Measurements from ENCODE around the gene SLCO2A1.

Gene SLCO2A1

GRCh38 chr3:133987136-133987535 is 42.6 kb downstream of the SLCO2A1 start:
- Histone ChIP-seq H3K9me3 (ENCODE audit: low read length) (peaks cover 2% of the 10 kb centered on the region), H2AFZ (ENCODE audit: low read depth, low read length) (no peak overlapping the region), H3K27me3 (ENCODE audit: insufficient read depth, low read length) (peaks cover 10% of the 10 kb centered on the region), H3K4me1 (ENCODE audit: insufficient read depth, low read length) (no peaks in the 10 kb centered on the region), H3K4me3 (ENCODE audit: low read length) (no peak overlapping the region), H3K36me3 (ENCODE audit: insufficient read depth, low read length) (no peaks in the 10 kb centered on the region)

GRCh38 chr3:133986311-133986710 is 43.4 kb downstream of the SLCO2A1 start:
- Histone ChIP-seq H3K36me3 (ENCODE audit: insufficient read depth, low read length) (no peaks in the 10 kb centered on the region), H3K4me3 (ENCODE audit: low read length) (no peak overlapping the region), H3K9me3 (ENCODE audit: low read length) (peaks cover 2% of the 10 kb centered on the region), H2AFZ (ENCODE audit: low read depth, low read length) (no peak overlapping the region), H3K4me1 (ENCODE audit: insufficient read depth, low read length) (no peaks in the 10 kb centered on the region), H3K27me3 (ENCODE audit: insufficient read depth, low read length) (peaks cover 10% of the 10 kb centered on the region)

- Histone ChIP-seq H3K4me3 (ENCODE audit: low read length) (no peak overlapping the region), H3K4me1 (ENCODE audit: insufficient read depth, low read length) (no peaks in the 10 kb centered on the region), H3K27me3 (ENCODE audit: insufficient read depth, low read length) (peaks cover 9% of the 10 kb centered on the region)
Observed at GRCh38 chr3:133984975-133985374, 44.8 kb downstream of the SLCO2A1 start.

GRCh38 chr3:133983576-133984560 is 45.9 kb downstream of the SLCO2A1 start:
- H3K4me1 ChIP-seq (ENCODE audit: insufficient read depth, low read length): no peaks in the 10 kb centered on the region
- H3K36me3 ChIP-seq (ENCODE audit: insufficient read depth, low read length): no peaks in the 10 kb centered on the region
- no peak overlapping the region for H2AFZ ChIP-seq (ENCODE audit: low read depth, low read length)

More at GRCh38 chr3:133984975-133985374, 44.8 kb downstream of the SLCO2A1 start:
- Histone ChIP-seq H3K9me3 (ENCODE audit: low read length) (peaks cover 2% of the 10 kb centered on the region), H3K36me3 (ENCODE audit: insufficient read depth, low read length) (no peaks in the 10 kb centered on the region), H2AFZ (ENCODE audit: low read depth, low read length) (no peak overlapping the region)

GRCh38 chr3:133983126-133983525 is 46.6 kb downstream of the SLCO2A1 start:
- H3K36me3 ChIP-seq (ENCODE audit: insufficient read depth, low read length): no peaks in the 10 kb centered on the region
- no peaks in the 10 kb centered on the region for H3K4me1 ChIP-seq (ENCODE audit: insufficient read depth, low read length)
- H3K4me3 ChIP-seq (ENCODE audit: low read length): no peak overlapping the region
- peaks cover 3% of the 10 kb centered on the region for H3K27me3 ChIP-seq (ENCODE audit: insufficient read depth, low read length)
- H3K9me3 ChIP-seq (ENCODE audit: low read length): peaks cover 2% of the 10 kb centered on the region
- H2AFZ ChIP-seq (ENCODE audit: low read depth, low read length): no peak overlapping the region

More at GRCh38 chr3:133983576-133984560, 45.9 kb downstream of the SLCO2A1 start:
- Histone ChIP-seq H3K4me3 (ENCODE audit: low read length) (no peak overlapping the region), H3K9me3 (ENCODE audit: low read length) (peaks cover 2% of the 10 kb centered on the region), H3K27me3 (ENCODE audit: insufficient read depth, low read length) (peaks cover 8% of the 10 kb centered on the region)

- H3K36me3 ChIP-seq (ENCODE audit: insufficient read depth, low read length): no peaks in the 10 kb centered on the region
- no peak overlapping the region for H2AFZ ChIP-seq (ENCODE audit: low read depth, low read length)
- peaks cover 2% of the 10 kb centered on the region for H3K9me3 ChIP-seq (ENCODE audit: low read length)
- H3K4me1 ChIP-seq (ENCODE audit: insufficient read depth, low read length): no peaks in the 10 kb centered on the region
- peaks cover 2% of the 10 kb centered on the region for H3K27me3 ChIP-seq (ENCODE audit: insufficient read depth, low read length)
- H3K4me3 ChIP-seq (ENCODE audit: low read length): no peak overlapping the region
Observed at GRCh38 chr3:133980550-133980949, 49.2 kb downstream of the SLCO2A1 start.

- Histone ChIP-seq H3K36me3 (ENCODE audit: insufficient read depth, low read length) (no peaks in the 10 kb centered on the region), H3K4me3 (ENCODE audit: low read length) (no peak overlapping the region), H3K27me3 (ENCODE audit: insufficient read depth, low read length) (peaks cover 2% of the 10 kb centered on the region), H3K4me1 (ENCODE audit: insufficient read depth, low read length) (no peaks in the 10 kb centered on the region), H3K9me3 (ENCODE audit: low read length) (peaks cover 2% of the 10 kb centered on the region), H2AFZ (ENCODE audit: low read depth, low read length) (no peak overlapping the region)
Observed at GRCh38 chr3:133980035-133980434, 49.7 kb downstream of the SLCO2A1 start.

GRCh38 chr3:133979553-133979952 is 50.2 kb downstream of the SLCO2A1 start:
- no peaks in the 10 kb centered on the region for H3K4me1 ChIP-seq (ENCODE audit: insufficient read depth, low read length)
- H3K4me3 ChIP-seq (ENCODE audit: low read length): no peak overlapping the region
- peaks cover 2% of the 10 kb centered on the region for H3K27me3 ChIP-seq (ENCODE audit: insufficient read depth, low read length)
- no peaks in the 10 kb centered on the region for H3K36me3 ChIP-seq (ENCODE audit: insufficient read depth, low read length)
- no peak overlapping the region for H2AFZ ChIP-seq (ENCODE audit: low read depth, low read length)
- H3K9me3 ChIP-seq (ENCODE audit: low read length): peaks cover 2% of the 10 kb centered on the region

GRCh38 chr3:133977568-133977967 is 52.2 kb downstream of the SLCO2A1 start:
- Histone ChIP-seq H3K4me3 (ENCODE audit: low read length) (no peak overlapping the region), H3K9me3 (ENCODE audit: low read length) (no peaks in the 10 kb centered on the region), H3K36me3 (ENCODE audit: insufficient read depth, low read length) (no peaks in the 10 kb centered on the region), H3K27me3 (ENCODE audit: insufficient read depth, low read length) (no peaks in the 10 kb centered on the region), H3K4me1 (ENCODE audit: insufficient read depth, low read length) (no peaks in the 10 kb centered on the region), H2AFZ (ENCODE audit: low read depth, low read length) (no peak overlapping the region)

GRCh38 chr3:133973249-133973980 is 56.3 kb downstream of the SLCO2A1 start:
- H3K36me3 ChIP-seq (ENCODE audit: insufficient read depth, low read length): no peaks in the 10 kb centered on the region

GRCh38 chr3:133972156-133972555 is 57.6 kb downstream of the SLCO2A1 start:
- no peaks in the 10 kb centered on the region for H3K36me3 ChIP-seq (ENCODE audit: insufficient read depth, low read length)
- H2AFZ ChIP-seq (ENCODE audit: low read depth, low read length): no peak overlapping the region
- H3K4me1 ChIP-seq (ENCODE audit: insufficient read depth, low read length): no peaks in the 10 kb centered on the region
- H3K4me3 ChIP-seq (ENCODE audit: low read length): no peak overlapping the region
- H3K9me3 ChIP-seq (ENCODE audit: low read length): no peaks in the 10 kb centered on the region
- H3K27me3 ChIP-seq (ENCODE audit: insufficient read depth, low read length): no peaks in the 10 kb centered on the region

More at GRCh38 chr3:133973249-133973980, 56.3 kb downstream of the SLCO2A1 start:
- Histone ChIP-seq H3K4me3 (ENCODE audit: low read length) (no peak overlapping the region), H2AFZ (ENCODE audit: low read depth, low read length) (no peak overlapping the region), H3K9me3 (ENCODE audit: low read length) (no peaks in the 10 kb centered on the region), H3K27me3 (ENCODE audit: insufficient read depth, low read length) (no peaks in the 10 kb centered on the region), H3K4me1 (ENCODE audit: insufficient read depth, low read length) (no peaks in the 10 kb centered on the region)

GRCh38 chr3:133970916-133971315 is 58.8 kb downstream of the SLCO2A1 start:
- Histone ChIP-seq H2AFZ (ENCODE audit: low read depth, low read length) (no peak overlapping the region), H3K4me1 (ENCODE audit: insufficient read depth, low read length) (no peaks in the 10 kb centered on the region), H3K36me3 (ENCODE audit: insufficient read depth, low read length) (no peaks in the 10 kb centered on the region), H3K4me3 (ENCODE audit: low read length) (no peak overlapping the region), H3K9me3 (ENCODE audit: low read length) (no peaks in the 10 kb centered on the region), H3K27me3 (ENCODE audit: insufficient read depth, low read length) (no peaks in the 10 kb centered on the region)

- Histone ChIP-seq H3K27me3 (ENCODE audit: insufficient read depth, low read length) (no peaks in the 10 kb centered on the region), H2AFZ (ENCODE audit: low read depth, low read length) (no peak overlapping the region), H3K4me1 (ENCODE audit: insufficient read depth, low read length) (no peaks in the 10 kb centered on the region), H3K9me3 (ENCODE audit: low read length) (no peaks in the 10 kb centered on the region), H3K36me3 (ENCODE audit: insufficient read depth, low read length) (no peaks in the 10 kb centered on the region), H3K4me3 (ENCODE audit: low read length) (no peak overlapping the region)
Observed at GRCh38 chr3:133970339-133970738, 59.4 kb downstream of the SLCO2A1 start.
